HG03354 (cell line): ENCODE data around the gene FAM110D.

Source experiments
- ATAC-seq: cut with Tn5 transposase; IDR thresholded peaks from one replicate; pipeline ENCODE4 v1.9.1; 2021; ENCODE audit warnings: mild to moderate bottlenecking; ENCODE audit not compliant: unreplicated experiment, poor library complexity, severe bottlenecking

FAM110D gene

DNA sequence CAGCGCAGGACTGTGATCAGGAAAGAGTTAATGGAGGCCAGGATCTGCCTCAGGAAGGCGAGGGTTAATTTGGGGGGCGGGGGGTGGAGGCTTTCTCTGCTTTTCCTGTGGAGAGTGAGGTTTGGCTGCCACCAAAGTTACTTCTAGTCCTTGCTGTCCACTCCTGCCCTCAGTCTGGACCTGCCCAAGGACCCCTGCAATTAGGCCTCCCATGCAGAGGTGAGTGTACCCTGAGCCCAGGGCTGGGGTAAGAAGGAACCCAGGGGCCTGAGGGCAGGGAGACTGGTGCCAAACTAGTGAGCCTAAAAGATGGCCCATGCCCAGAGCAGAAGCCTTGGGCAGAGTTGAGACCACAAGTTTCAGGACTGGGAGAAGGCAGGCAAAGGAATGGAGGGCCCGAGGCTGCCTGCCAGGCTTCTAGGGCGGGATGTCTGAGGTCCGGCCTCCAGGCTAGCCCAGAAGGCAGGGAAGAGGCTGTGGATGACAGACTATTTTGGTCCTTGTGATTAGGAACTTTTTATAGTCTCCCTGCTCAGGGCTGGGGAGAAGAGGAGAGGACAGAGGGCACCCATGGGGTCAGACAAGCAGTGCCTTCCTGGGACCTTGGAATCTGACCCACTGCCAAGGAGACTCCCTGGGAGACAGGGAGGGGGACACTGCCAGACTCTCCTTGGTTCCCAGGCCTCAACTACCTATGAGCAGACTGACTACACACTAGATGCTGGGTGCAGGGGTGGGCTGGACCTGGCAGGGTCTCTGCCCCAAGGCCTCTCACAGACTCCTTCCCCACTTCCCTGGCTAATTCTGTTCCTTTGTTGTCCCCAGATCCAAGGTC is at the start of gene FAM110D:
Gene FAM110D (plus strand): TSS at position 172 of the 835 bp plus-strand sequence. CDS start 2,213 bp downstream, outside the sequence.
- no peak for ATAC-seq

DNA sequence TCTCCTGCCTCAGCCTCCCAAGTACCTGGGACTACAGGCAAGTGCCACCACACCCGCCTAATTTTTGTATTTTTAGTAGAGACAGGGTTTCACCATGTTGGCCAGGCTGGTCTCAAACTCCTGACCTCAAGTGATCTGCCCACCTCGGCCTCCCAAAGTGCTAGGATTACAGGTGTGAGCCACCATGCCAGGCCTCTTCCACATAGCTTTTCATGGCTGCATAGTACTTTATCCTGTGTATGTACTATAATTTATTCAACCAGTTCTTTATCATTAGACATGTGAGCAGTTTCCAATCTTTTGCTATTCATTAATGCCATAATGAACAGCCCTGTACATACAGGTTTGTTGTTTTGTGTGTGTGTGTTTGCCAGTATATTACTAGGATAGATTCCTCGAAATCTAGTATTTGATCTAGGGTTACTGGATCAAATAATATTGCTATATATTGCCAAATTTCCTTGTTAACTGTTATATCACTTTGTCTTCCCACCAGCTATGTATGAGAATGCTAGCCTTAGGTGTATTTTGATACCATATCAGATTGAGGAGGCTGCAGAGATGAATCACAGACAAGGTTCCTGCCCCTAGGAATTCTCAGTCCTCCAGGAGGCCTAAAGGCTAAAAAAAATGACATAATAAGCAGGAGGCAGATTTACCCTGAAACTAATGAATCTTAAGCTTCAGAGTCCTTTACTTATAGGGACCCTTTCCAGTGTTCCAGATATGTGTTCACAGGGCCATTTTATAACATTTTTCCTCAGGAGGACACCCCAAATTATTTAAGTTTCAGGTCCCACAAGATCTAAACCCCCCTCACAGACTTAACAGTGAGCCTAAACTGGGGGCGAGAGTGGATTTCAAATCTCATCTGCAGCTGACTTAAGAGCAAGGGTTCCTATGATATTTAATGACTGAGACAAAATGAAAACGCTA is 49.4 kb upstream of the FAM110D start:
- no peak for ATAC-seq

DNA sequence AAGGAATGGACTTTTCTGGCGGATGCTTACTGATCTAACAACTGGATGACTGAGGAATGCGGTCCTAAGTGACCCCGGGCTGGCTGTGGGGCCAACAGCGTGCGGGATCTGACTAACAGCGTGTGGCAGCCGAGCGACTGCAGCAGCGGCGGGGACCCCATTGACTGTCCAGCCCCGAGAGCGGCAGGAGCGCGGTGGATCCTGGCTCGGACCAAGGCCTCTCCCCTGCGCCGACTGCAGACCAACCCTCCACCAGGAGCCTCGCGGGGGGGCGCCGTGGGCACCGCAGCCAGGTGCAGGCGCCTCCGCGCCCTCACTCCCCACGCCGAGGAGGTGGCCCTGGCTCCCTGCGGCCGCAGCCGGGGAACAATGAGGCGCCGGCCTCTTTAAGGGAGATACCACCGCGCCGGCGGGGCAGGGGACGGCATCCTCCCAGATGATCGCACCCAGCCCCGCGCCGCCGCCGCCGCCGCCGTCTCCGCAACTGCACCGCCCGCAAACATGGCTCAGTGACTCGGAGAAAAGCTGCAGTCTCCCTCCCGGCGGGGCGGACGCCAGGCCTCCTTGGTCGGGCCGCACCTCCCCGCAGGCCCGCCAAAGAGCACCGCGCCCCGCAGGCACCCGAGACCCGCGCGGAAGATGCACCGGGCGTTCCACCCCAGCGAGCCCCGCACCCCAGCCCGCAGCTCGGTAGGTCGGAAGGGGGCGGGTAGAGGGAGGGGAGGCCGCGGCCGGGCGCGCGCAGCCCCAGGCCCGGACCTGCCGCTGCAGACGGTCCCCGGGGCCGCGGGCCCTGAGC is 47.9 kb upstream of the FAM110D start:
- ATAC-seq: peak; percentile 57

DNA sequence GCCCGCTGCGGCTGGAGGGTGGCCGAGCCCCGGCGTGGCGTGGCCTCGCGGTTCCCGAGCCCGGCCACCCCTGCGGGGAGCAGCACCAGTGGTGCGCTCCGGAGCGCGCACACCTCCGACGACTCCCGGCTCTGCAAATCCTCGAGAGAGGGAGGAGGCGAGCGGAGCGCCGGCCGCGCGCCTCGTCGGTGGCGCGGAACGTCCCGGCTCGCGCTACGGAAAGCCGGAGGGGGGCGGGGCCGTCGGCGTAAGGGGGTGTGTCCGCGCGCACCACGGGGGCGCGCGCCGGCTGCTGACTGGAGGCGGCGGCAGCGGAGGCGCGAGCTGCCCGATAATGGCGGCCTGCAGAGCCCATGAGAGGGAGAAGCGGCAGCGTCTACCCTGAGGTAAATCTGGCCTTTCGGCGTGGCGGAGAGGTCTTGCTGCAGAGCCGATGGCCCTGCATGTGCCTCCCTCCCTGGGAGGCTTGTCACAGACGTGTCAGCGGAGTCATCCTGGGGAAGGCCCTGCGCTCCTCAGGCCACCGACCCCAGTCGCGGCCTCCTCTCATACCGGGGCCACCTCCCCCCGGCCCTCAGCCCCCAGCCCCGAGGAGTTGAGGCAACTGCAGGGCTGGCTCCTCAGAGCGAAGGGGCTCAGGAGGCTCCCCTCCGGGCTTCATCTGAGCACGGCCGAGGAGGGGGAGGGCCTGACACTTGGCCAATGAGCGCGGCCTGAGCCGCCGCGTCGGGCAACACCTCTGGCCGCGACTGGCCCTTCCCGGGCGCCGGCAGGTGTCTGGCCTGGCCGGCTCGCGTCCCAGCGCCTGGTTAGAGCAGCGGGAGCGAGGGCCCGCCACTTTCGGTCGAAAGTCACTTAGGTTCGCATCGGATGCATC is 47.1 kb upstream of the FAM110D start, which contains the start of gene PDIK1L:
Gene PDIK1L (plus strand): TSS at position 295 of the 877 bp plus-strand sequence. CDS start 2,485 bp downstream, outside the sequence.
- ATAC-seq: peak; percentile 73

GRCh38 chr1:26112407-26112775 is 46.5 kb upstream of the FAM110D start:
- ATAC-seq: peak; percentile 4

GRCh38 chr1:26114165-26114927 is 44.5 kb upstream of the FAM110D start:
- no peak for ATAC-seq

- peak; percentile 41 for ATAC-seq
These were observed 38.8 kb upstream of the FAM110D start for GRCh38 chr1:26119892-26120608.

DNA sequence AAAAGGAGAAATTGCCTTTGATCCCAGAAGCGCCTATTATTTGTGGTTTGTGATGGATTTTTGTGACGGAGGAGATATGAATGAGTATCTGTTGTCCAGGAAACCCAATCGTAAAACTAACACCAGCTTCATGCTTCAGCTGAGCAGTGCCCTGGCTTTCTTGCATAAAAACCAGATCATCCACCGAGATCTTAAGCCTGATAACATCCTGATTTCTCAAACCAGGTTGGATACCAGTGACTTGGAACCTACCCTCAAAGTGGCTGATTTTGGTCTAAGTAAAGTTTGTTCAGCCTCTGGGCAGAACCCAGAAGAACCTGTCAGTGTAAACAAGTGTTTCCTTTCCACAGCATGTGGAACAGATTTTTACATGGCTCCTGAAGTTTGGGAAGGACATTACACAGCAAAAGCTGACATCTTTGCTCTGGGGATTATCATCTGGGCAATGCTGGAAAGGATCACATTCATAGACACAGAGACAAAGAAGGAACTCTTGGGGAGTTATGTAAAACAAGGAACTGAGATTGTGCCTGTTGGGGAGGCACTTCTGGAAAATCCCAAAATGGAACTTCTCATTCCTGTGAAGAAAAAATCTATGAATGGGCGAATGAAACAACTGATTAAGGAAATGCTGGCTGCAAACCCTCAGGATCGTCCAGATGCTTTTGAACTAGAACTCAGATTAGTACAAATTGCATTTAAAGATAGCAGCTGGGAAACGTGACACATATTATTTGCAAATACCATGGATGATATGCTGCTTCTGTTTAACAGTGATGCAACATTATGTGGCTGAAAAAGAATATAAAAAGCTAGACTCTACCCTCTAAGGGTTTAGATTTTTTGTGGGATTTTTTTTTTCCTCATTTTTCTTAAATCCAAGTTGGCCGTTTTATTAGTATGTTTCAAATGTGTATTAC is 36.8 kb upstream of the FAM110D start:
- no peak for ATAC-seq

DNA sequence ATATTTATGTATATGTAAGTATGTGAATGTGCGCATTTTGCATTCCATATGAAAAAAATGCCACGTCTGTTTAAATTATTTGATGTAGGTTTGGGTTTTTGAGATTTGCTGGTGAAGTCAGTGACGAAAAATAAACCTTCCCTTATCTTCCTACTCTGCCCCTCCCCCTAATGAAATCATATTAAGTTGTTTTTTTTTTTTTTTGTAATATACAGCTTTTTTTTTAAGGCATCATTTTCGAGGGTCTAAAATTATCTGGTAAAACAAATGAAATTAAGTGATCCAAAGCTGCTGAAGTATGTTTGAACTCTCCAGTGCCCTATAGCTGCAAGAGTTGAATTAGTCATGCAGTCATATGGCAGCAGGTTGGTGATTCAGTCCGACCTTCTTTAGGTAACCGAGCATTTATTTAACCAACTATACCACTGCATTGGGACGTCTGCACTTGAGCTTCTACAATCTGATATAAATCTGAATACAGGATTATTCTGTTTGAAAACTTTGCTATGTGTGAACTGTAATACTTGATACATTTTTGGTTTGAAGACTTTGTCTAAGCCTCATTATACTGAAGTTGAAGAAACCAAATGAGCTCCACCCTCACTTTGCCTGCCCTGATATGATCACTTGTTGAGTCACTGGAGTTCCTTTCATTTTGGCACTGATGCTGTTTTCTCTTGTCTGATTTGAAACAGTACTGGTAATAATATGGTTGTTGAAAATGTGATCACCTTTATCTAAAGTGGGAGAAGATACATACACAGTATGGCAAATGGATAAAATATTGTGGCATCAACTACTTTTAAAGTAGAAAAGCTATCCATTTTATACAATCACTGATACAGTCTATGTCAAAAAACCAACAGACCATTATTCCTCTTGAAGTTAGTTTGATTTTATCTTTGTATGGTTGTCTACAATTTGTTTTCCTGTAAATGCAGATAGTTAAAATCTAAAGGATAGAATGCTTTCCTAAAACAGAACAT is 35.6 kb upstream of the FAM110D start:
- no peak for ATAC-seq

DNA sequence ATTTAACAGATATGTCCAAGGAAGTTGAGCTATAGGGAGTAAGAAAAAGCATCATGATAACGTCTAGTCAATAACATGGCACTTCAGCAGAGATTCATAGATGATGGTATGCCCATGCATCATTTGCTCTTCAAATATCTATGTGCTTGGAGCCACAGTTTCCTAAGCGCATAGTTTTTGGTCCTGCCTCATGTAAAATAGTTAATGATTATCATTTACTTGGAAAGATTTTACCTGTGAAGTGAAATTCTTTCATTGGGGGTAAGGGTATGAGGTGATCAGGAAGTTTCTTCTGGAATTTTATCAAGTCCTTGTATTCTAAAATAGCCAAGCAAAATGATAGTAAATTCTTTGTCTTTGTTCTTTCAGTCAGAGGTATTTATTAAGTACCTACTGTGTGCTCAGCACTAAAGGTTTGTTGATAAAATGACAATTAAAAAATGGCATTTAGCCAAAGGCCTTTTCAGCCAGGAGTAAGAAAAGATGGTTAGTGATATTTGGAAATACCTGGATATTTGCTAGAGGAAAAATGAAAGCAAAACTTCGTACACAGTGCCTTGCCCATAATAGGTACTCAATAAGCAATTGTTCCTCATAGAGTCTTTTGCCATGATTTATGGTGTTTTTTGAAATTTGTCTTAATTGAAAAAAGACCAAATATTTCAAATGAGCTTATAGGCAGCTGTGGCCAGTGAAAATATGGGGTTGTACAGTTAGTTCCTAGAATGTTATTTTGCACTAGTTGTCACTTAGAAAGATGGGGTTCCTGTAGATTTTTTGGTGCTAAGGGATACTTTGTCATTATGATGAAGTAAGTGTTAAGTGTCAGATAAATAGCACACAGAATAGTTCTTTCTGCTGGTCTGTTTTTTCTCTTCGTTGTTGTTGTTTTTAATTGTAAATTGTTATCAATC is 34.2 kb upstream of the FAM110D start:
- no peak for ATAC-seq

DNA sequence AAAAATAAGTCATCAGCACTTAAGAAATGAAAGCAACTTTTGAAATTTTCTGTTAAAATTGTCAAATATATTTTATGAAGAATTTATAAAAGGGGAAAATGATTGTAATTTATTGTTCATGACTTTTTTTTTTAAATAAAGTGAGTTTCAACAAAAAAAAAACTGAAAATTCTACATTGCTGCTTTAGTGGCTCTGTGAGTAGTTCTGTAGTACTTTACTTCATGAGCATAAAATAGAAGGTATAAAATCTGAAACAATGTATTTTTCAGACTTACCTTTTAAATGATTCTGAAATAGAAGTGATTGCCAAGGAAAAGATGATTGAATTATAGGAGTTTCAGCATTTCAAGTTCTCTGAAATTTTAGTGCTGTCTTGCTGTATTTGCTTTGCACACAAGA is 33.5 kb upstream of the FAM110D start:
- ATAC-seq: no peak

- no peak for ATAC-seq
These were observed 32.9 kb upstream of the FAM110D start for GRCh38 chr1:26125946-26126320.

- ATAC-seq: peak; percentile 80
These were observed 32.4 kb upstream of the FAM110D start for GRCh38 chr1:26126321-26127084.
